ENCODE data around the gene MYRIP. TPM values are rescaled to one million over a fixed set of nuclear protein-coding genes. Genes with fewer than 3 reads are reported as not detected.

MYRIP gene
- total RNA-seq, 1 donor from 2014 or later: not detected

DNA sequence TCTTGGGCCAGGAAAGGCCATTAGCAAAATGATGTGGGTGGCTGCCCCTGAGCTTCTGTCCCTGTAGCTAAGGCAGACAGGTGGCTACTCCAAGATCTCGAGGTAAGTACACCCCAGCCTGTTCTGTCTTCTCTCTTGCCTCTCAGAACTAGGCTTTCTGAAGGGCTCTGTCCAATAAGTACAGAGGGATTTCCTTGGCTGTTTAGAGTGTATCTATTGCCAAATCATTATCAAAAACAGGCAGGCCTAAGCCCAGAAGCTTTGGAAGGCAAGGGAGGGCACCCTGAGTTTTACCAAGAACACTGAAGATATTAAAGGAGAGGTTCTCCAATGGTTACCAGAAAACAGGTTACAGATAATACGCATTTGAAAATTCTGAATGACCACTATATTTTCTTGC lies 156.6 kb downstream of the MYRIP start:
- no peak overlapping the region for H3K27ac Mint-ChIP-seq
- intact Hi-C loops (cut with micrococcal nuclease): no loop called here
- DNase-seq (ENCODE audit: low spot score): no peak
- peaks cover 7% of the 10 kb centered on the region for H3K27me3 Mint-ChIP-seq (ENCODE audit: insufficient read depth)
- H3K4me1 Mint-ChIP-seq (ENCODE audit: low read depth): no peaks in the 10 kb centered on the region
- H3K9me3 Mint-ChIP-seq: no peaks in the 10 kb centered on the region
- H3K4me3 Mint-ChIP-seq: no peak overlapping the region
- H3K36me3 Mint-ChIP-seq (ENCODE audit: low read depth): no peaks in the 10 kb centered on the region

DNA sequence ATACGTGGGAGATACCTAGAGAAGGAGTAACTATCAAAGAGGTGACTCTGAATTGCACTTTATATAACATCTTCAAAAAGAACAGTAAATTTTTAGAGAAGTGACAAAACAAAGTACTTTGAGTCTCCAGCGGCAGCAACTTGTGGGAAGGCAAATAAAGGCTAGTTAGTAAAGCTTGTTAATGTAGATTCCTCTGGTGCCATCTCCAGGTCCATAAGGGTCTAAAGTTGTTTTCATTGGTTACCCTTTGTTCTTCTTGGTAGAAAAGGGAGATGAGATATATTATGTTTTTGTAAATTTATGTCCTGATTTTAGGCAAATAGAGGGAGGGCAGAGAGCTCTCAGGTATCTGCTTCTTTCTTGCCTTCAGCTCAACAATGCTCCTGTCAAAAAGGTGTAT lies 161.6 kb downstream of the MYRIP start:
- Mint-ChIP-seq H3K36me3 (ENCODE audit: low read depth) (no peaks in the 10 kb centered on the region), H3K4me3 (no peak overlapping the region), H3K27ac (no peak overlapping the region), H3K27me3 (ENCODE audit: insufficient read depth) (peaks cover 7% of the 10 kb centered on the region), H3K9me3 (no peaks in the 10 kb centered on the region), H3K4me1 (ENCODE audit: low read depth) (no peaks in the 10 kb centered on the region)
- DNase-seq (ENCODE audit: low spot score): no peak
- intact Hi-C loops (cut with micrococcal nuclease): no loop called here

DNA sequence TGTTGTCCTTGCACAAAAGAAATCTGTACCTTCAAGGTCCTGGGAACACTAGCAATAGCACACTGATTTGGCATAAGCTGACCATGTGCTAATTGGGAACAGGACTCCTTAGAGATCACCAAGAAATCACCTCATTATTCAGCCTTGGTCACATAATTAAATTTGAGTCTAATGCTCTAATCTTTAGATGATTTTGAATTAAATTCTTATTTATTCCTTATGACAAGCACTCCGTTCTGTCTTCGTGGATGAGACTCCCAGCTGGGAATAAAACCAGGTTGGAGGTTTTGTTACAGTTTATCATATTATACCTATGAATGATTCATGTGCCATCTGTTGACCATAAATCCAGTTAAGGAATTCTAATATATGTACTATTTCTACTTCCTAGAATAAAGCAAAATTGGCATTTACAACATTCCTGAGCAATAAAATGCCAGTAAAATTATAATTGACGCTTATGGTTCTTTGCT lies 162.2 kb downstream of the MYRIP start:
- Mint-ChIP-seq H3K4me1 (ENCODE audit: low read depth) (no peaks in the 10 kb centered on the region), H3K4me3 (no peak overlapping the region), H3K9me3 (no peaks in the 10 kb centered on the region), H3K27ac (no peak overlapping the region), H3K36me3 (ENCODE audit: low read depth) (no peaks in the 10 kb centered on the region), H3K27me3 (ENCODE audit: insufficient read depth) (peaks cover 7% of the 10 kb centered on the region)
- no peak for DNase-seq (ENCODE audit: low spot score)
- intact Hi-C loops (cut with micrococcal nuclease): no loop called here

DNA sequence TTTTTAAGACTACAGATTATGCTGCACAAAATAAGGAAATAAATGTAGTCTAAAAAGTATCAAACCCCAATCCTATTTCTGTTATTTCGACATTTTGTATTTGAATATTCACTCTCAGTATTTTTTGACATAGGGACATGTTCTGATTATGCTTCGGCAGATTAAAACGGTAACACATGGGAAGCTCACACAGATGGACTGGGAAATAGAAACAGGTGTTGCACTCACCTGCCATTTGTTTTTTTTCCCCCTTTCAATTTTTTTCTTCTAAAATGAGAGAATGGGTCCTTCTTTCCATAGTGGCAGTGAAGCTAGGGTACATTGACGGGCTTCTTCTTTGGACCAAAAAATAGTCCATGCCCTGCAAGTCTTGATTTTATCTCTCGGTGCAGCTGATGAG lies 163.1 kb downstream of the MYRIP start:
- no peaks in the 10 kb centered on the region for H3K36me3 Mint-ChIP-seq (ENCODE audit: low read depth)
- no peaks in the 10 kb centered on the region for H3K4me1 Mint-ChIP-seq (ENCODE audit: low read depth)
- intact Hi-C loops (cut with micrococcal nuclease): no loop called here
- H3K27me3 Mint-ChIP-seq (ENCODE audit: insufficient read depth): peaks cover 5% of the 10 kb centered on the region
- DNase-seq (ENCODE audit: low spot score): no peak
- H3K4me3 Mint-ChIP-seq: no peak overlapping the region
- H3K27ac Mint-ChIP-seq: no peak overlapping the region
- no peaks in the 10 kb centered on the region for H3K9me3 Mint-ChIP-seq

GRCh38 chr3:39977058-39977794 lies 167.8 kb downstream of the MYRIP start:
- intact Hi-C loops (cut with micrococcal nuclease): no loop called here
- no peaks in the 10 kb centered on the region for H3K4me1 Mint-ChIP-seq (ENCODE audit: low read depth)
- no peak for DNase-seq (ENCODE audit: low spot score)

GRCh38 chr3:39978308-39978707 lies 168.9 kb downstream of the MYRIP start:
- no peaks in the 10 kb centered on the region for H3K27me3 Mint-ChIP-seq (ENCODE audit: insufficient read depth)
- no peak overlapping the region for H3K4me3 Mint-ChIP-seq
- no peak for DNase-seq (ENCODE audit: low spot score)
- intact Hi-C loops (cut with micrococcal nuclease): no loop called here
- no peaks in the 10 kb centered on the region for H3K9me3 Mint-ChIP-seq
- H3K4me1 Mint-ChIP-seq (ENCODE audit: low read depth): no peaks in the 10 kb centered on the region
- H3K36me3 Mint-ChIP-seq (ENCODE audit: low read depth): no peaks in the 10 kb centered on the region
- no peak overlapping the region for H3K27ac Mint-ChIP-seq

More at GRCh38 chr3:39977058-39977794, 167.8 kb downstream of the MYRIP start:
- Mint-ChIP-seq H3K9me3 (no peaks in the 10 kb centered on the region), H3K27ac (no peak overlapping the region), H3K27me3 (ENCODE audit: insufficient read depth) (no peaks in the 10 kb centered on the region), H3K4me3 (no peak overlapping the region), H3K36me3 (ENCODE audit: low read depth) (no peaks in the 10 kb centered on the region)

DNA sequence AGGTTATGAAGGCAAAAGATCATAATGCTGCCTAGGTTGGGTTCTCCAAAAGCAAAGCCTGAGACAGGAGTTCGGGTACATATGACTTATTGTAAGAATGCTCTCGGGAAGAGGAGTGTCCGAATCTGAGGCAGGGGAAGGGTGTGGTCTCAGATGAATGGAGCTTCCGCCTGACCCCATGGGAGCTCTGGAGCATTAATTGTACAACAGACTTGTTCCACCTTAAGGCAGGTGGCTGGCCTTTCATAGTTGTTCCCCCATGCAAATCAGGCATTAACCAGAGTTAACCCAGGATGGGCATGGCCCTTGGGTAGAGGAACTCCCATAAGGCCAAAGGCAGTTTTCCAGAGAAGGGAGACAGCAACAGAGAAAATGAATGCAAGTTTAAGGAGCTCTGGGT lies 170.6 kb downstream of the MYRIP start:
- H3K27me3 Mint-ChIP-seq (ENCODE audit: insufficient read depth): no peaks in the 10 kb centered on the region
- H3K9me3 Mint-ChIP-seq: no peaks in the 10 kb centered on the region
- H3K27ac Mint-ChIP-seq: no peak overlapping the region
- H3K4me1 Mint-ChIP-seq (ENCODE audit: low read depth): no peaks in the 10 kb centered on the region
- no peak overlapping the region for H3K4me3 Mint-ChIP-seq
- intact Hi-C loops (cut with micrococcal nuclease): loop anchor here (5.0 kb wide), 1 partner anchor 197 kb away; no protein-coding TSS in a partner anchor
- H3K36me3 Mint-ChIP-seq (ENCODE audit: low read depth): no peaks in the 10 kb centered on the region
- DNase-seq (ENCODE audit: low spot score): no peak

GRCh38 chr3:39980781-39981180 lies 171.4 kb downstream of the MYRIP start:
- intact Hi-C loops (cut with micrococcal nuclease): loop anchor here (5.0 kb wide), 1 partner anchor 197 kb away; no protein-coding TSS in a partner anchor
- Mint-ChIP-seq H3K27ac (no peak overlapping the region), H3K4me3 (no peak overlapping the region), H3K27me3 (ENCODE audit: insufficient read depth) (no peaks in the 10 kb centered on the region), H3K9me3 (no peaks in the 10 kb centered on the region), H3K4me1 (ENCODE audit: low read depth) (no peaks in the 10 kb centered on the region), H3K36me3 (ENCODE audit: low read depth) (no peaks in the 10 kb centered on the region)
- no peak for DNase-seq (ENCODE audit: low spot score)

DNA sequence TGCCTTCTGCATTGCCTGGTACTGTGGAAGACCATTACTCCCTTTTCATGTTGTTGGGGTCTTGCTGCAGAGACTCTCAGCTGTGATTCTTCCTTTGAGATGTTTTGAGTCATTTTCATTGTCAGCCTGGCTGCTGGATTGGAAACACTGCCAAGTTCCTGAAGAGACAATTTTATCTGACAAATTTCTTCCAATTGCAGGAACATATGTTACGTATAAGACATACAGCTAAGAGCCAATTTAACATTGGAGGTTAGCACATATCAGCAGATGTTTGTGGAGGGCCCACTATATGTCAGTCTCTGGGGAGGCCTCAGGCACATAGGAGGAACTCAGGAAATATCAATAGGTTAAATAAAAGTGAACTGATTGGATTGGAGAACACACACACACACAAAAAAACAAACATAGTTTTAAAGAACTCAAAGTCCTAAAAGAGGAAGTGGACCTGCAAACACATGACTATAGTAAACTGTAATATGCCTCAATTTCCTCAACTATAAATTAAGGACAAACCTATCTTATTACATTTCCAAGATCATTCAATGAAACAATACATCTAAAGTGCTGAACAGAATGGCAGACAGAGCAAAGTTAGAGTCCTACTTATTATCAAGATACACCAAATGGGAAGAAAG lies 172.3 kb downstream of the MYRIP start:
- H3K27me3 Mint-ChIP-seq (ENCODE audit: insufficient read depth): no peaks in the 10 kb centered on the region
- H3K36me3 Mint-ChIP-seq (ENCODE audit: low read depth): no peaks in the 10 kb centered on the region
- intact Hi-C loops (cut with micrococcal nuclease): loop anchor here (5.0 kb wide), 1 partner anchor 196 kb away; no protein-coding TSS in a partner anchor

GRCh38 chr3:39982665-39983357 lies 173.4 kb downstream of the MYRIP start:
- Mint-ChIP-seq H3K27ac (no peak overlapping the region), H3K36me3 (ENCODE audit: low read depth) (no peaks in the 10 kb centered on the region), H3K4me3 (no peak overlapping the region), H3K27me3 (ENCODE audit: insufficient read depth) (no peaks in the 10 kb centered on the region), H3K9me3 (no peaks in the 10 kb centered on the region), H3K4me1 (ENCODE audit: low read depth) (no peaks in the 10 kb centered on the region)
- no peak for DNase-seq (ENCODE audit: low spot score)
- intact Hi-C loops (cut with micrococcal nuclease): loop anchor here (5.0 kb wide), 1 partner anchor 194 kb away; no protein-coding TSS in a partner anchor

More for the DNA sequence above, 172.3 kb downstream of the MYRIP start:
- Mint-ChIP-seq H3K4me1 (ENCODE audit: low read depth) (no peaks in the 10 kb centered on the region), H3K27ac (no peak overlapping the region), H3K4me3 (no peak overlapping the region), H3K9me3 (no peaks in the 10 kb centered on the region)
- DNase-seq (ENCODE audit: low spot score): no peak

DNA sequence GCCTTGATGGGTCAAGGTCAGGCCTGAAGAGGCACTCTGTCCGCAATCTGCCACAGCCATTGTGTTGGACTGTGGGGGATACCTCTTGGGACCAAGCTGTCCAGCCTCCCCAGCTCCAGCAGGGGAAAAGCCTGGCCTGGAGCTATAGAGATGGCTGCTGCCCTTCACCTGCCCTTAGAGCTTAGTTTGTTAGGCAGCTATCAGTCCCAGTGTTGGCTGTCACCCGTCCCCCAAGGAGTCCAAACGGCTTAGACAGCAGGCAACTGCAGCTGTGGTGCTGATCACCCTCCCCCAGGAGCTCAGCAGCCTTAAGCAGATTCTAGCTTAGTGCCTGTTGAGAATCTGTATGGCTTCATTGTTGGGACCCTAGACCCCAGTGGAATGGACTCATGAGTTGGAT lies 180.3 kb downstream of the MYRIP start:
- Mint-ChIP-seq H3K27ac (no peak overlapping the region), H3K4me1 (ENCODE audit: low read depth) (no peaks in the 10 kb centered on the region), H3K27me3 (ENCODE audit: insufficient read depth) (no peaks in the 10 kb centered on the region), H3K4me3 (no peak overlapping the region), H3K36me3 (ENCODE audit: low read depth) (no peaks in the 10 kb centered on the region), H3K9me3 (no peaks in the 10 kb centered on the region)
- intact Hi-C loops (cut with micrococcal nuclease): loop anchor here (1.0 to 2.0 kb wide), 3 partner anchors 321 to 541 kb away; no protein-coding TSS in a partner anchor
- no peak for DNase-seq (ENCODE audit: low spot score)

GRCh38 chr3:39990532-39990931 lies 181.1 kb downstream of the MYRIP start:
- no peak overlapping the region for H3K4me3 Mint-ChIP-seq
- DNase-seq (ENCODE audit: low spot score): no peak
- intact Hi-C loops (cut with micrococcal nuclease): loop anchor here (1.0 to 2.0 kb wide), 3 partner anchors 322 to 542 kb away; no protein-coding TSS in a partner anchor
- no peaks in the 10 kb centered on the region for H3K4me1 Mint-ChIP-seq (ENCODE audit: low read depth)
- H3K9me3 Mint-ChIP-seq: no peaks in the 10 kb centered on the region
- H3K36me3 Mint-ChIP-seq (ENCODE audit: low read depth): no peaks in the 10 kb centered on the region
- no peak overlapping the region for H3K27ac Mint-ChIP-seq
- no peaks in the 10 kb centered on the region for H3K27me3 Mint-ChIP-seq (ENCODE audit: insufficient read depth)

DNA sequence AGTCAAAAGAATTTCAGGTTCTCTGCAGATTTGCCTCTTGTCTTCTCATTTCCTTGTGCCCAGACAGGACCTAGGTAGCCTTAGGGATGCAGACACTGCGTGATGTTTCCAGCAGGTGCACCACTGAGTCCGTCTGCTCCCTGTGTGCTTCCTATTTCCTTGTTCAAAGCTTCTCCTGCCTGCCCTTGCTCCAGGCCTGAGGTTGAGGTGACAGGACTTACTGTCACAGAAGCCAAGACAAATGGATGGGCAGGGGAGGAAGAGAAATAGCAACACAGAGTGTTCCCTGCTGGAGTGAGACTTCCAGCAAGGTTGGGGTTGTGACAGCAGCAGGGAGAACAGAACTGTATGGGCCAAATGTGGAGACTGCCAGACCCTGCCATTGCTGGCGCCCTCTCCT lies 199.4 kb downstream of the MYRIP start:
- DNase-seq (ENCODE audit: low spot score): no peak
- intact Hi-C loops (cut with micrococcal nuclease): no loop called here
- no peaks in the 10 kb centered on the region for H3K4me1 Mint-ChIP-seq (ENCODE audit: low read depth)
- no peaks in the 10 kb centered on the region for H3K9me3 Mint-ChIP-seq
- H3K4me3 Mint-ChIP-seq: no peak overlapping the region
- H3K27ac Mint-ChIP-seq: no peak overlapping the region
- H3K27me3 Mint-ChIP-seq (ENCODE audit: insufficient read depth): no peaks in the 10 kb centered on the region
- H3K36me3 Mint-ChIP-seq (ENCODE audit: low read depth): no peaks in the 10 kb centered on the region
